GM12874 (cell line): Measurements from ENCODE around the gene RESP18.

ENCODE experiments used
- CTCF ChIP-seq: IDR thresholded peaks from 2 replicates; pipeline ENCODE4 v1.5.1; 2011; ENCODE audit warnings: low read depth, mild to moderate bottlenecking, control low read depth, low read length, moderate library complexity; ENCODE audit not compliant: insufficient read depth

RESP18 gene

GRCh38 chr2:219325136-219325535, 7.4 kb downstream of the RESP18 start:
- TF ChIP-seq CTCF: no peak

GRCh38 chr2:219323434-219323833, 9.1 kb downstream of the RESP18 start:
- TF ChIP-seq CTCF: no peak

GRCh38 chr2:219314804-219315468, 17.6 kb downstream of the RESP18 start:
- TF ChIP-seq CTCF: no peak

DNA sequence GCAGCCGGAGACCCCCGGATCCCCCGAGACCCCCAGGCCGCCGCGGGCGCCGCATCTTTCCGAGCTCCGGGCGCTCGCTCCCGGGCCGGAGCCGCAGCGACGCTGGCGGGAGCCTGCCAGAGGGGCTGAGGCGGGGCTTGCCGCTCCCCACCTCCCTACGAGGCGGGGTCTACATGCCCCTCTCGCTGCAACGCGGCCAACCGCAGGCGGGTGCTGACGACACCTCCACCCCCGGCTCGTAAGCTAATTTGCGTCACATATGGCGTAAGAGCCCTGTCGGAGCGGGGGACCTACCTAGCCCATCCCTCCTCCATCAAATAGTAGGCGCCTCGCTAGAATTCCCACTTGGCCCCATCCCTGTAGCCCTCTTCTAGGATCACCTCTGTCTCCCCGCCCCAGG, 23.3 kb downstream of the RESP18 start, which contains the start of gene PTPRN:
Gene PTPRN (minus strand): TSS at position 124 of the 400 bp plus-strand sequence. CDS start 69 bp downstream, at position 55.
- TF ChIP-seq CTCF: no peak

GRCh38 chr2:219308142-219309101, 24.1 kb downstream of the RESP18 start:
- TF ChIP-seq CTCF: no peak

- TF ChIP-seq CTCF: no peak
Observed at GRCh38 chr2:219306047-219306446, 26.5 kb downstream of the RESP18 start.

GRCh38 chr2:219304223-219304622, 28.3 kb downstream of the RESP18 start:
- TF ChIP-seq CTCF: no peak
